GM21381 (cell line): ENCODE results near the gene HS3ST2.

Experiments used
- ATAC-seq: cut with Tn5 transposase; IDR thresholded peaks from one replicate; pipeline ENCODE4 v1.9.1; 2021; ENCODE audit warnings: mild to moderate bottlenecking, moderate library complexity; ENCODE audit not compliant: unreplicated experiment

The HS3ST2 gene

GRCh38 chr16:22813948-22814710, at the start of gene HS3ST2:
HS3ST2 (plus strand) TSS chr16:22814162; CDS start chr16:22814611, 449 bp downstream.
- ATAC-seq, result no peak

DNA sequence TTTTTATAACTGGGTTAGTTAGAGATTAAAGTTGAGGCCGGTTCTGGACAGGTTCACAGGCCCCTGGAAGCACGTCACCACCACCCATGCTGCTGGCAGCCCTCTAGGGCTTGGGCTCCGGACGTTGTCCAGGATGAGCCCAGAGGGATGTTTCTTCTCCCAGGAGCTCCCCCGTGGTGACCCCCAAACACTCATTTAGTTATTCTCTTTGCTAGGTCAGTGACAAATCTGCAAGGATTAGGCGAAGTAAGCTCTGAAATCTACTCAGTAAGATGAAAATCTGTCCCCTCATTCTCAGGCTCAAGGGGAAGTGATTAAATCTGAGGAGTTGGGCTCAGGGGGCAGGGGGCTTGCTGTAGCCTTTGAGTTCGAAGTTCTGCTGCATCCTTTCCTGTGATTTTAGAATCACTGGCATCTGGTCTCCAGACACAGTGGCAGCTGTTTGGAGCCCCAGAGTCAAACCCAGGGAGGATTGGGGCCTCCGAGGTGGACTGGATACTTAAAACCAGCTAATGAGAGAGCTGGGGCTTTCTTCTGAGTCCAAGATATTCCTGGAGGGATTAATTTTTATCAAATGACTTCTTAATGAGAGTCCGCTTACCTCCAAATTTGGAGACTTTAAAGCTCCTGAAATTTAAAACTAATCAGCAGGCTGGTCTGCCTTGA, 49.2 kb upstream of the HS3ST2 start:
- ATAC-seq, result no peak

- no peak for ATAC-seq
These were observed 48.5 kb upstream of the HS3ST2 start for GRCh38 chr16:22765479-22765878.

- ATAC-seq, result no peak
These were observed 43.1 kb upstream of the HS3ST2 start for GRCh38 chr16:22770866-22771265.

DNA sequence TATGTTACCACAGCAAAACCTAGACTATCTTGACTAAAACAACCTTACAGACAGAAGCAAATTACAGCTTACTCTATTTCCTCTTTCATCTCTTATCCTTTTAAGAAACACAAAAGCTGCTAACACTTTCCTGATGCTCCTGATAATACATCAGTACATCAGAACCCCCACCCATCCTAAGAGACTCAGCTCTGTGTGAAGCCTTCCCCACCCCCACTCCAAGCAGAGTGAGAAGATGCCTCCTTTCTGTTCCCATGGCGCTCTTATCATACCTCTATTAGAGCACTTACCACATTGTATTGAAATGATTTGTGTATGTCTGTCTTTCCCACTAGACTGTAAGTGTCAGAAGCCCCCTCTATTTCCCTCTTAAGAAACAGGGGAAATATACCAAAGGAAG, 42.4 kb upstream of the HS3ST2 start:
- ATAC-seq, result no peak

GRCh38 chr16:22775220-22775922, 38.6 kb upstream of the HS3ST2 start:
- no peak for ATAC-seq

DNA sequence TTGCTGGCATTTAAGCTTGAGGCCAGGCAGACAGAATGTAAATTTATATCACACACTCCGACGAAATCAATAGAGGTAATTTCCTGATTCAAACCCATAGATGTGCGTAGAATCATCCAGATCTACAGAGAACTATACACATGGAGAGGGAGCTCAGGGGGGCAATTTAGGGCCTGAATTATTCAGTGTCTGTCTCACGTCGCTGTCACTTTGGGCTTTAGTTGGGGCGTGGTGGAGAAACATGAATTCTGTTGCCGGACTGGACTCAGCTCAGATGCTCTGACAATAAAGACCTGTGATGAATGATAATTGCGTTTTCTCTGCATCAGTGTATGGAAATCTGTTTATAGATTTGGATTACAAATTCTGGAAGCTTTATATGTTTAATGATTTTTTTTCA, 32.5 kb upstream of the HS3ST2 start:
- ATAC-seq, result no peak

- no peak for ATAC-seq
These were observed 31.6 kb upstream of the HS3ST2 start for GRCh38 chr16:22782314-22782713.

DNA sequence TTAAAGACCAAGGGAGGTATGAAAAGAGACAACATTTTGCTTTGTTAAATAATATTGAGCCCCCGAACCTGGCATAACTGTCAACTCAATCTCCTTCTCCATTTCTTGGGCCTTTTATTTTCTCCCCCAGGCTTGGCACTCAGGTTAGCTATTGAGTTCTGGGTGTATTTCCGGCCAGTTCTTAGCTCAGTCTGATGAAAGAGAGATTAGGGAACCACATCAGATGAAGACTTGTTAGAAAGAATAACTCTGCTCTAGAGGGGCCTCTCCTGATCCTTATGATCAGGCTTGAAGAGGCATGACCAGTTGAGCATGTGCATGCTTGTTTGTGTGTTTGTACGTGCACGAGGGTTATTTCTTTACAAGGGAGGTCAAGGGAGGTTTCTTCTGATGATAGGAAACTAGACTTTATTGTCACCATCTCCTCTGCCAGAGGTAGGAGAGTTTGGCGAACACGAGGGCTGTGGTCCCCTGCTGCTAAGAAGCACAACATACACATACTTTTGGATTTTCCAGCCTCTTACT, 29.2 kb upstream of the HS3ST2 start:
- ATAC-seq, result no peak

- no peak for ATAC-seq
These were observed 28.4 kb upstream of the HS3ST2 start for GRCh38 chr16:22785552-22785951.

GRCh38 chr16:22786284-22786683, 27.7 kb upstream of the HS3ST2 start:
- no peak for ATAC-seq

- ATAC-seq, result no peak
These were observed 27.3 kb upstream of the HS3ST2 start for GRCh38 chr16:22786691-22787090.

DNA sequence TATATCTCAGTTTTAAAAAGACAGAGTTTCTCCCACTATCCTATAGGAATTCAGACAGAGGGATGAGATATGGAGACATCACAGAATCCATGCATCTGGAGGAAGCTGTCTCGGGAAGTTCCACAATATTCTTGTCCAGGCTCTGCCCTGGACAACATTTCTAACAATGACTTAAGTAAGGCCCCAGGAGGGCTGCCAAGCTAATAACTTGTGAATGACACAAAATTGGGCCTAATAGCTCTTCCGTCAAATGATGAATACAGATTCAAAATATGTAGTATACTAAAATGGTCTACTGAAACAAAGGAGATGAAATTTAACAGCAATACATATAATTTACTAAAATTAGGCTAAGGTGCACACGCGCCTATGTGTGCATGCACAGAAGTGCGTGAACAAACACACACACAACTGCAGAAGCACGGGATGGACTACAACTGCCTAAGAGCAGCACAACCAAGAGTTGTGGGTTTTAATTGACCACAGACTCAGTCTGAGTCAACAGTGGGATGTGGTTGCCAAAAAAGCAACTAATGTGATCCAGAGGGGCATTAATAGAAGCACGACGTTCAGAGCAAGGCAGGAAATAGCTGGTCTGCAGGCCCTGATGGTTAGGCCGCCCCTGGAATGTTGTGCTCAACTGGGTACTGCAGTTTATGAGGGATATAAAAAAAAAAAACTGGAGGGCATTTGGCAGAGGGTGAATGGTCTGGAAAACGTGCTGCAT, 26.3 kb upstream of the HS3ST2 start:
- ATAC-seq, result no peak

DNA sequence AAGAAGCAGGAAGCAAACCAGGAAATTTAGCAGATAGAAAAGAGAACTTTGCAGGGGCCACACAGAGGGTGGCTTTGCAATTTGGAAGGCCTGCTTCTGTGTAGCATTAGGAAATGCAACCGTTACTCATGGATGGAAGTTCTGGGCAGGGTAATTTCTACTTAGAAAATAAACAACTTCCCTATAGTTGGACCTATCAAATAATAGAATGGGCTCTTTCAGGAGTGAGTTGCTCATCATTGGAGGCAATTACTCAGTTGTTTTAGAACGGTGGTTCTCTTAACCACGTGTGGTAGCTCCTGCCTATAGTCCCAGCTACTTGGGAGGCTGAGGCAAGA, 25.8 kb upstream of the HS3ST2 start:
- ATAC-seq, result no peak

DNA sequence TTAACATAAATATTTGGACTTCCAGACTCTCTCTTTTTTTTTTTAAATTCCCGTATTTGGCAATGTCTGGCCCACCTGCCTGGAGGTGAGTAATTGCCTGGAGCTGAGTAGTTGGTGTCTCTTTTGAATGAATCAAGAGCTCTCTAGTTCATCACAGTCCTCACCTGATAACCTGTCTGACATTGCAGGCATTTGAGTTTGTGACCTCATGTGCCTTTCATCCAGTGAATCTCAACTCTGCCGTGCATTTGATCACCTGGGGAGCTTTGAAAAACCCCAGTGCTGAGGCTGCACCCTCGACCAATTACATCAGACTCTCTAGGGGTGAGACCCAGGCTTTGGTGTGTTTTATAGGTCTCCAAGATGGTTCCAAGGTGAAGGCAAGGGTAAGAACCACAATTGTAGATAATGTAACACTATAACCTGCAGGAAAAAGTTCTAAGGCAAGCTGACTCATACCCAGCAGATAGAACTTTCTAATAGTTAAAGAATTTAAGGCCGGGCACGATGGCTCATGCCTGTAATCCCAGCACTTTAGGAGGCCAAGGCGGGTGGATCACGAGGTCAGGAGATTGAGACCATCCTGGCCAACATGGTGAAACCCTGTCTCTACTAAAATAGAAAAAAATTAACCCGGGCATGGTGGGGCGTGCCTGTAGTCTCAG, 24.5 kb upstream of the HS3ST2 start:
- no peak for ATAC-seq

- ATAC-seq, result no peak
These were observed 16.4 kb upstream of the HS3ST2 start for GRCh38 chr16:22797551-22797950.

DNA sequence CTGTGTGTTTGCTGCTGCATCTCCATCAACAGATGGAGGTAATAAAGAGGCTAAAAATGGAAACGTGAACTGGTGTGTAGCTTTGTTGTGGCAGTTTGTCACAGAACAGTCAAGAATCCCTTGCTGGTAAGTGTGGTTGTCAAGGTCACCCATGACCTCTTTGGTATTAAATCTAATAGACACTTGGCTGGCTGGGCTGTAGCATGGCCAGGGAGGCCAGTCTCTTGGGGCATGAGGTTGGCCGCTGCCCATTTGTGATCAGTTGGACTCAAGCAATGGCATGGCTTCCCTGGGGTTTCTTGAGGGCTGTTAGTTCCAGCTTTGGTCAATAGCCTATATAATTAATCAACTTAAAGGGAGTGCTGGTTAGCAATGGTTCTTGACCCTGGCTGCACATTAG, 14.8 kb upstream of the HS3ST2 start:
- ATAC-seq, result no peak

DNA sequence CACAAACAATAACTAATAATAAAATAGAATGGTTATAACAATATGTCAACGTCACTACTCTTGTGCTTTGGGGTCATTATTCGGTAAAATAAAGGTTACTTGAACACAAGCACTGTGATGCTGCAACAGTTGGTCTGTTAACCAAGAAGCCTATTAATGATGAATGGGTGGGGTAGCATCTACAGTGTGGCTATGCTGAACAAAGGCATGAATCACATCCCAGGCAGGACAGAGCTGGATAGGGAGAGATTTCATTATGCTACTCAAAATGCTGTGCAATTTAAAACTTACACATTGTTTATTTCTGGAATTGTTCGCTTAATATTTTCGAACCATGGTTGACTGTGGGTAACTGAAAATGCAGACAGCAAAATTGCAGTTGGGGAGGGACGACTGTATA, 9.1 kb upstream of the HS3ST2 start:
- no peak for ATAC-seq

DNA sequence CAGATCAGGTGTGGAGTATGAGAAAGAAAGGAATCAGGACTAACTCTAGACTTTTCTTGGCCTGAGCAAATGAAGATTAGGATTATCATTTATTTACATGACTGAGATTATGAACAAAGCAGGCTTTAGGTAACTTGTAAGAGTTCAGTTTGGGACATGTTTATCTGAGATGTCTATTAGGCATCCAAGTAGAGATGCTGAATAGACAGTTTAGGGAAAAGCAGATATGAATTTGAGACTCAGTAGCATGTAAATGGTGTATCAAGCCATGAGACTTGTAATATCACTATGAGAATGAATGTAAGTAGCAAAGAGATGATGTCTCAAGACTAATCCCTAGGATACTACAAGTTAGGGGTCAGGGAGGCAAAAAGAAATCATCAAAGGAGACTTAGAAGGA, 8.6 kb upstream of the HS3ST2 start:
- ATAC-seq, result no peak

DNA sequence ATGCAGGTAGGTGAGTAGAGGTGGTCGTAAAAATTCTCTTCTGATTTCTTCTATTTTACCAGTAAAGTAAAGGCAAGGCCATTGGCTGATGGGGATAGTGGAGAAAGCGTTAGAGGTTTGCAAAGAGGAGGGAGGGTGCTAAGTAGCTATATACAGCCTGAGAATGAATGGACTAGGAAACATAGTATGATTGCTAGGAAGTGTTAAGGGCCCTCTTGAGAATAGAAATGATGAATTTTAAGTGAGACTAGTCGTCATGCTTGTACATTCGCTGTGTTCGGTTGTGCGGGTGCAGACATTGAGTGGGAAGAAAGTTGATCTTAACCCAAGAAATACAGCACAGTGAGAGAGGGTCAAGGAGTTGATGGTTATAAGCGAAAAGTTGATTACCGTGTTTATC, 7.2 kb upstream of the HS3ST2 start:
- ATAC-seq, result no peak

DNA sequence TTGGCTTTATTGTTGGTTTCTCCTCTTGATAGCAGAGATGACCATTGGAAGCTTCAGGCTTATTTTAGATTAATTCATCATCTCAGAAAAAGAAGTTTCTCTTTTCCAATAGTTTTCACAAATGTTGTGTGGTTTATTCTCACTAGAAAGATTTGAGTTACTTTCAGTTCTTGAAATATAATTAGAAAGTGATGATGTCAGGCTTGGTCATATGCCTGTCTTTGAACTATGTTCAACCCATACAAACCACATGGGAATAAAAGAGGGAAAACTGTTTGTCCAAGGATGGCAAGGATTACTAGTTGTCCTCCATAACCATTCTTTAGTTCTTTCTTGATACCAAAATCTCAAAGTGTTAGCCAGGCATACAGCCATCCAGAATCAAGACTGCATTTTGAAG, 3.7 kb upstream of the HS3ST2 start:
- no peak for ATAC-seq
